T-helper 9 cell (primary cell): ENCODE data around the gene MYO18A.

Experiments used
- DNase-seq: peaks from one replicate; pipeline ENCODE4 v3.0.0-alpha.2; 2020

The MYO18A gene

DNA sequence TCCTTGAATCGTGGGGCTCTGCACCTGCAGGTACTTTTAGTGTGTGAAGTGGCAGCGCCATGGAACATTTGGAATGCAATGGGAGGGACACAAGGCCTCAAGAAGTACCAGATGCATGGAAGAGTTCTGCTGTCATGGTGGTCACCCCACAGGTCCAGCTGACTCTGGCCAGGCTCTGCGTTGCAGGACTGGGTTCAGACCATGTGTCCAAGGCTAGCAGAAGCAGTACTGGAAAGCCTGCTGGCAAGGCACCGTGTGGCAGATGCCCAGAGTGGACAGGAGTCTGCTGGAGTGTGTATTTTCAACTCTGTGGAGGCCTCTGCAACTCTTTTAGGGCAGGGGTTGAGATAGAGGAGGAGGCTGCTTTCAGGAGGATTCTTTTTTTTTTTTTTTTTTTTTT, 135.2 kb downstream of the MYO18A start:
- no peak for DNase-seq

DNA sequence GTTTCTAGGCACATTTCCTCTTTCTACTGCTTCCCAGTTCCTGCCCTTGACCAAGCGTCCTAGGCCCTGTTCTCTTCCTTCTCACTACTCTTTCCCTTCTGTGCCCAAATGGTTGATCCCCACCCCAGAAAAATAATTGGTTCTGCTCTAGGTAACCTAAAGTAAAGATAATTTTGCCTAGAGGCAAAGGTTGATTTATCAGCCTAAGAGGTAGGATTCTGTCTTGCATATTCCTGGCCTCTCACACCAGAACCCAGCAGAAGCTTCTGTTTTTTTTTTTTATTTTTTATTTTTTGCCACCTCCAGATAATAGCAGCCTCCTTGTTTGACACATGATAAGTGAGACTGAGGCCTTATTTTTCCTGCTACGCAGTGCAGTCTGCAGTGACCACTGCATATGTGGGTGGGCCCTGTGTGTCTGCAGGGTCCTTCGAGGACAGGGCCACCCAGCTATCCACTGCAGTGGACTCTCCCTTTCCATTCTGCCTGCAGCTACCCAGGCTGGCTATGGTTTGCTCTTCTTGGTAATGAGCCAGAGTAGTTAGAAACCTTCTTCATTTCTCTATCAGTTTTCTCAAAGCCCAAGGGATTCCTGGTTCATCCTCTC, 136.6 kb downstream of the MYO18A start:
- no peak for DNase-seq

GRCh38 chr17:29042679-29043538, 137.3 kb downstream of the MYO18A start, which contains the start of gene PIPOX:
Gene PIPOX, plus strand, starts transcription at chr17:29043141. Its CDS starts 85 bp downstream, at chr17:29043226.
- DNase-seq: no peak

DNA sequence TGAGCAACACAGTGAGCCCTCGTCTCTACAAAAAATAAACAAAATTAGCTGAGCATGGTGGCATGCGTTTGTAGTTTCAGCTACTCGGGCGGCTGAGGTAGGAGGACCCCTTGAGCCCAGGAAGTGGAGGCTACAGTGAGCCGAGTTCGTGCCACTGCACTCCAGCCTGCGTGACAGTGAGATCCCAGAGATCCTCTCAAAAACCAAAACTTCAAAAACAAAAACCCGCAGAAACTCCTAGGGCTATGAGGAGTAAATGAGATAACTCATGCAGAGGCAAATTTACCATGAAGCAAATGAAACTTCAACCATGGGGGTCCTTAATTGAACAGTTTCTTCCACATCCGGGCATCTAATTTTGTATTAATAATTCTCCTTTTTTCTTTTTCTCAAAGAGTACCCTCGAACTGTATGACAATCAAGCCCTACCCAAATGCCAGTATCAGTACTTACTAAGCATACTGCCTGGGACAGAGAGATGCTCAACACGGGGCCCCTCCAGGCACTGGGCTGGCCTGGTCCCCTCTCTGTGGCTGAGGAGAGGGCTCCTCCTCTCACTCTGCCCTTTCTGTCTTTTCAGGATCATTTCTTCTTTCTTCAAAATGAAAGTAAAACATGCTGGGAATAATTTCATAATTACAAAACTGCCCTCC, 138.0 kb downstream of the MYO18A start:
- DNase-seq: no peak

DNA sequence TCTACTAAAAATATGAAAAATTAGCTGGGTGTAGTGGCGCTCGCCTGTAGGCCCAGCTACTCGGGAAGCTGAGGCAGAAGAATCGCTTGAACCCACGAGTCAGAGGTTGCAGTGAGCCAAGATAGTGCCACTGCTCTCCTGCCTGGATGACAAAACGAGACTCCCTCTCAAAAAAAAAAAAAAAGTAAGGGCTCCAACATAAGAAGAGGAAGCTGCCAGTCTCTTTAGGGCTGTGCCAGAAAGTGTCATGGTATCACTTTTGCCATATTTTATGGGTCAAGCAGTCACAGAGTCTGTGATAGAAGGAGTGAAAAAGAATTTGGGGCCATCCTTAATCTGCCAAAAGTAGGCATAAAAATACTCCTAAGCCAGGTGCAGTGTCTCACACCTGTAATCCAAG, 138.6 kb downstream of the MYO18A start:
- DNase-seq: no peak

DNA sequence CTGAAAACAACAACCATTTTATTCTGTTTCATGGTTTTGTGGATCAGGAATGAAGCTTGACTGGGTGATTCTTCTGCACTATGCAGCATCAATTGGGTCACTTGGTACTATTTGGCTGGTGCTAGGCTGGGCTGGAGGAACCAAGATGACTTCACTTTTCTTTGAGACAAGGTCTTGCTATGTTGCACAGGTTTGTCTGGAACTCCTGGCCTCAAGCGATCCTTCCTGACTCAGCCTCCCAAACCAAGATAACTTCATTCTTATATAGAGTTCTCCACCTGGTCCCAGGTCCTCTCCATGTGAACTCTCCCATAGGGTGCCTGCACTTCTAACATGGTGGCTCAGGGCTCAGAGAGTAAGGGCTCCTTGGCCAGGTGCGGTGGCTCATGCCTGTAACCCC, 139.1 kb downstream of the MYO18A start:
- DNase-seq: no peak

- DNase-seq: no peak
Measured at GRCh38 chr17:29039764-29040598, 140.2 kb downstream of the MYO18A start.

DNA sequence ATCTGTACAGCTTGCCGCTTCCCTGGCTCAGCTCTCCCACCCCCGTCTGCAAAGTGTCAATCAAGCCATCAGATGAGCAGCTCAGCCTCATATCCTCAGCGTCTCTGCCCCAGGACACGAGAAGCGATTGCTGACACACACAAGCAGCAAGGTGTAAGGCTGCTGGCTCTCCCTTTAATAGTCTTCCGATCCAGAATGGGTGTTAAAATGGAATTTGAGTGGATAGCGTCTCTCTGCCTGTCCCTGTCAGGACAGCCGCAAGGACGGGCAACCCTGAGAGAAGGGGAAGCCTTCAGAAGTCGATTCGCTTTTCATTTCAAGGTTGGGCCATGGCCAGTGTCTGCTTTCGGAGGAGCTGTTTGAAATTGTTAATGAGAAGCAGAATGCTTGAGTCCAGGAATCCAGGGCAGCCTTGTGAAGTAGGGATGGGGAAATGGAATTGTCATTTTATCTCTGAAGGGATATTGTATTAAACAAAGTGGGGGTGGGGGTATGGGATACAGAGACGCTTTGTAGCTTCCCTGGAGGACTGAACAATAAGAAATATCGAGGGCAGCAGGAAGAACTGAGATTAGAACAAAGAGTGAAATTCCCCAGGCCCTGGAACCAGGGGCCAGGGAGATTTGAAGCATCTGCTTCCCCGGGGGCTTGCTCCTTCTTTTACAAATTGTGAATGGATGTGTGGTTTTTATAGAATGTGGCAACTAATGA, 142.0 kb downstream of the MYO18A start:
- no peak for DNase-seq

- no peak for DNase-seq
Measured at GRCh38 chr17:29037739-29038084, 142.5 kb downstream of the MYO18A start.

- DNase-seq: no peak
Measured at GRCh38 chr17:29036584-29036983, 143.6 kb downstream of the MYO18A start.

DNA sequence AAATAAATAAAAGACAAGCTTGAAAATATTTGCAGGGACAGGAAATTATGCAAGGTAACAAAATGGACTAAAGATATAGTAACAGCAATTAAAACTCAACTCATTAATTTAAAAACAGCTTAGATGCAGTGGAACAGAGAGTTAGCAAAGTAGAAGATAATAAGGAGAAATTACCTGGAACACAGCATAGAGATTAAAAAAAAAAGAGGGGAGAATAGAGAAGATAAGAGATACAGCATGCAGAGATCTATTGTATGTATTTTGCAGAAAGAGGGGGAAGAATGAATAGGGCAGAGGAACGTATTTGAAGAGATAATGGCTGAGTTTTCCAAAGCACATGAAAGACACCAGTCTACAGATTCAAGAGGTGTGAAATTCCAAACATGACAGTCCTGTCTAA, 145.7 kb downstream of the MYO18A start:
- DNase-seq: no peak

DNA sequence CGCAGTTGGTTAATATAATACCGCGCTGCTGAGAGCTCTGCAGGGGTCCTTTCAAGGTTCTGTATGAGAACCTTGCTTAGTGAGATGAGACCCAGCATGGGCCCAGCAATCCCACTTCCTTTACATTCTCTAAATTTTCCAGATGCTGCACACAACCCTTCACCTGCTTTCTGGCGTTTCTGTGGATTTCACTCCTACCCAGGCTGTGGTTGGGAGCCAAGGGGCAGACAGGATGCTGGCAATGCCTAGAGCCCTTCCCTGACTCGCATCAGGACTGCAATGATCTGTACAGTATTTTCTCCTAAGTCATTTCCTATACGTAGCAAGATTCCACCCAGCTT, 147.4 kb downstream of the MYO18A start:
- no peak for DNase-seq

GRCh38 chr17:29032013-29032856, 148.0 kb downstream of the MYO18A start:
- no peak for DNase-seq

DNA sequence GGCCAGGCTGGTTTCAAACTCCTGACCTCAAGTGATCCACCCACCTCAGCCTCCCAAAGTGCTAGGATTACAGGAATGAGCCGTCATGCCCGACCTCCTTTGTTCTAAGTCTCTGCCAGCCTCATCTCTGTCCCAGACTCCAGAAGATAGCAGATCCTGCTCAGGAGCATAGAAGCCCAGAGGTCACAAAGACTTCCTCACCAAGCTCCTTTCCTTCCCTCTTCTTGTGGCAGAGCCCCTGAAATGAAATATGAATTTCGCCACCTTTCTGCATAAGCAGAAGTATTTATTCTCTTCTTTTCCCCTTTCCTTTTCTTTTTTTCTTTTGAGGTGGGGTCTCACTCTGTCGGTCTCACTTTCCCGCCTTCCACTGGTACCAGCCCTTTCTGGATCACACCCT, 148.7 kb downstream of the MYO18A start:
- DNase-seq: no peak

DNA sequence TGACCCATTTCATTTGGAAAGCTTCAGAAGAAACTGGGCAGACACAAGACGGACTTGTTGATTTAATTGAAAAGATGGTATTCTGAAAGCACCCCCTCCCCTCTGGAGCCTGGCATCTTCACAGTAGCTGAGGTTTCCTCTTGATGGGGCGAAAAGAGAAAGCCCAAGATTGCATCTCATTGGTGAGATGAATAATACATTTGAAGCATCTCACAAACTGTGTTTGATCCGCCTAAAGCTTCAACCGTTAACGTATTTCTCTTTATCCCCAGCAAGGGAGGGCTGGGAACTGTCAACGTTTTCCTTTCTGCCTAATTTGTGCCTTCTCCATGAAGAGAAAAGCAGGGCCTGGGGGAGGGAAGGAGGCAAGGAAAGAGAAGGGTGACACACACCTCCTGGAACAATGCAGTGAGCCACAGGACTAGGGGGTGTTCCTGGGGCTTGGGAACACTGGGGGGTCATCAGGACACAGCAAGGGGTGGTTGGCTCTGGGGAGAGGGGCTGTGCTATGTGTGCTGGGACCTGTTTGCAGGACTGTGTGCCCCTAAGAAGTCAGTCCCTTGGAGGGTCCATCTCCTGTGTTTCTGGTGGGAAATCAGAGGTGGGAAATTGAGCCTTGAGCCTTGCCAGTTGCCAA, 155.8 kb downstream of the MYO18A start:
- no peak for DNase-seq

- DNase-seq: no peak
Measured at GRCh38 chr17:29022074-29022473, 158.1 kb downstream of the MYO18A start.

GRCh38 chr17:29021226-29021625, 159.0 kb downstream of the MYO18A start:
- no peak for DNase-seq
